ENCODE data around the gene FTMT.

DNA sequence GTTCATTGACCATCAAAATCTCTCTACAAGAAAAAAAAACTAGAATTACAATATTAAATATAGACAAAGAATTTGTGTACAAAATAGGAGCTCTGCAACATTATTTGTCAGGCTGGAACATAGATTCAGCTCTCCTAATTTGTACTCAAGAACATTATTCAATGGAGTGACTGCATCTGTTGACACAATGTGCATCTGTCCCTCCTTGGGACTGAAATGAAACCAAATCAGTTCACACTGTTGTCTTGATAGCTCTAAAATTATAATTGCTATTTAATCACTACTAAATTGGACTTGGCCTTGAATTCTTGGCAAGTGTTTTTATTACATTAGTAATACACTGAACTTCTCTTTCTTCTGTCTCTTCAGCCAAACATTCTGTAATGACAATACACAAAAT is 47.7 kb downstream of the FTMT start:
- no peak for TF ChIP-seq CTCF (IDR thresholded peaks at IDR 0.05)
- no peak for TF ChIP-seq POLR2A (IDR thresholded peaks at IDR 0.05)
- TF ChIP-seq POLR2AphosphoS5 (IDR thresholded peaks at IDR 0.05), result no peak
- TF ChIP-seq EP300 (IDR thresholded peaks at IDR 0.05), result no peak

Data from upper lobe of left lung (tissue), 4 donors.